Neural cell (in vitro differentiated cells): ENCODE results near the gene PBX3. TPM values are rescaled to one million over a fixed set of nuclear protein-coding genes. Genes with fewer than 3 reads are reported as not detected.

Experiments used
- H2AFZ ChIP-seq: fragments of 200-600, 300-800 bp; sonication (generic), shearing (Covaris generic); 2 replicates; pipeline ENCODE4 v1.6.0; 2014; ENCODE audit warnings: low read depth, mild to moderate bottlenecking, antibody characterized with exemption, low read length, moderate library complexity
- H3F3A ChIP-seq: fragments of 200-600 bp; shearing (Covaris generic); 2 replicates; pipeline ENCODE4 v1.6.1; 2016; ENCODE audit warnings: mild to moderate bottlenecking, moderate library complexity, mixed read lengths, antibody characterized with exemption, low read length; ENCODE audit not compliant: insufficient read depth, poor library complexity, severe bottlenecking
- H3K27ac ChIP-seq: fragments of 200-600, 300-800 bp; sonication (generic), shearing (Covaris generic); 2 replicates; pipeline ENCODE4 v1.5.1; 2014; ENCODE audit warnings: mild to moderate bottlenecking, low read length, moderate library complexity
- H3K27me3 ChIP-seq: fragments of 300-800, 200-600 bp; sonication (generic), shearing (Covaris generic); 2 replicates; pipeline ENCODE4 v1.6.0; 2014; ENCODE audit warnings: mild to moderate bottlenecking, low read depth, low read length, moderate library complexity; ENCODE audit not compliant: insufficient read depth
- H3K36me3 ChIP-seq: fragments of 300-800, 200-600 bp; sonication (generic), shearing (Covaris generic); 2 replicates; pipeline ENCODE4 v1.5.1; 2014; ENCODE audit warnings: mild to moderate bottlenecking, antibody characterized with exemption, low read length, moderate library complexity; ENCODE audit not compliant: insufficient read depth
- H3K4me2 ChIP-seq: fragments of 300-800, 200-600 bp; sonication (generic), shearing (Covaris generic); 2 replicates; pipeline ENCODE4 v1.6.0; 2014; ENCODE audit warnings: mild to moderate bottlenecking, low read length
- H3K4me3 ChIP-seq: fragments of 300-800, 200-600 bp; sonication (generic), shearing (Covaris generic); 2 replicates; pipeline ENCODE4 v1.5.1; 2014; ENCODE audit warnings: mild to moderate bottlenecking, low read length, moderate library complexity
- H3K79me2 ChIP-seq: fragments of 200-600 bp; shearing (Covaris generic); replicated peaks from 2 replicates; pipeline ENCODE4 v1.6.0; 2014; ENCODE audit warnings: mild to moderate bottlenecking, low read length, moderate library complexity; ENCODE audit not compliant: insufficient read depth
- H3K9ac ChIP-seq: fragments of 300-800, 200-600 bp; sonication (generic), shearing (Covaris generic); 2 replicates; pipeline ENCODE4 v1.6.1; 2016; ENCODE audit warnings: mild to moderate bottlenecking, low read length, mixed read lengths
- H3K9me2 ChIP-seq: fragments of 200-600 bp; shearing (Covaris generic); 2 replicates; pipeline ENCODE4 v1.6.1; 2016; ENCODE audit warnings: mild to moderate bottlenecking, low read length, mixed read lengths; ENCODE audit not compliant: insufficient read depth
- H3K9me3 ChIP-seq: fragments of 200-600, 300-800 bp; sonication (generic), shearing (Covaris generic); 2 replicates; pipeline ENCODE4 v1.6.1; 2016; ENCODE audit warnings: mild to moderate bottlenecking, mixed run types, low read length, moderate library complexity, mixed read lengths
- H4K20me1 ChIP-seq: fragments of 200-600 bp; shearing (Covaris generic); 2 replicates; pipeline ENCODE4 v1.6.1; 2016; ENCODE audit warnings: mild to moderate bottlenecking, mixed run types; ENCODE audit not compliant: insufficient read depth
- EP300 ChIP-seq: fragments of 450-650 bp; conservative IDR thresholded peaks from 2 replicates; pipeline ENCODE4 v1.6.1; 2014; ENCODE audit warnings: antibody characterized with exemption, mild to moderate bottlenecking, moderate library complexity; ENCODE audit not compliant: poor library complexity, severe bottlenecking
- EZH2 ChIP-seq: fragments of 200-600, 300-800 bp; shearing (Covaris generic), sonication (generic); IDR thresholded peaks from 2 replicates; pipeline ENCODE4 v1.6.1; 2014; ENCODE audit warnings: antibody characterized with exemption, low read length, borderline replicate concordance, mild to moderate bottlenecking; ENCODE audit not compliant: insufficient read depth, poor library complexity, severe bottlenecking
- MXI1 ChIP-seq: fragments of 450-650 bp; conservative IDR thresholded peaks from 2 replicates; pipeline ENCODE4 v1.6.1; 2014; ENCODE audit warnings: antibody characterized with exemption, mild to moderate bottlenecking; ENCODE audit not compliant: poor library complexity, severe bottlenecking
- POLR2AphosphoS5 ChIP-seq: IDR thresholded peaks from 2 replicates; pipeline ENCODE4 v1.6.1; 2012
- RAD21 ChIP-seq: fragments of 450-650 bp; conservative IDR thresholded peaks from 2 replicates; pipeline ENCODE4 v1.6.1; 2014; ENCODE audit warnings: antibody characterized with exemption, mild to moderate bottlenecking, moderate library complexity
- SMC3 ChIP-seq: fragments of 450-650 bp; conservative IDR thresholded peaks from 2 replicates; pipeline ENCODE4 v1.6.1; 2014; ENCODE audit warnings: antibody characterized with exemption, mild to moderate bottlenecking, moderate library complexity; ENCODE audit not compliant: poor library complexity
- TAF1 ChIP-seq: IDR thresholded peaks from 2 replicates; pipeline ENCODE4 v1.6.1; 2012; ENCODE audit warnings: low read depth
- polyA plus RNA-seq: library from polyadenylated mRNA; depleted of rRNA; stranded (reverse); fragments of >200 nt; gene quantifications from 2 replicates; pipeline ENCODE4 v1.2.3, GENCODE V29; 2014
- TF ChIP-seq, protein P1 (sequence below): fragments of 450-650 bp; IDR thresholded peaks from 2 replicates; pipeline ENCODE4 v1.5.1; 2014; ENCODE audit warnings: antibody characterized with exemption, mild to moderate bottlenecking, moderate library complexity; ENCODE audit not compliant: poor library complexity, severe bottlenecking
- TF ChIP-seq, protein P2 (sequence below): IDR thresholded peaks from 2 replicates; pipeline ENCODE4 v1.6.1; 2012; ENCODE audit warnings: borderline replicate concordance

The PBX3 gene
- polyA plus RNA-seq, 1 donor from 2014 or later: 398 TPM

DNA sequence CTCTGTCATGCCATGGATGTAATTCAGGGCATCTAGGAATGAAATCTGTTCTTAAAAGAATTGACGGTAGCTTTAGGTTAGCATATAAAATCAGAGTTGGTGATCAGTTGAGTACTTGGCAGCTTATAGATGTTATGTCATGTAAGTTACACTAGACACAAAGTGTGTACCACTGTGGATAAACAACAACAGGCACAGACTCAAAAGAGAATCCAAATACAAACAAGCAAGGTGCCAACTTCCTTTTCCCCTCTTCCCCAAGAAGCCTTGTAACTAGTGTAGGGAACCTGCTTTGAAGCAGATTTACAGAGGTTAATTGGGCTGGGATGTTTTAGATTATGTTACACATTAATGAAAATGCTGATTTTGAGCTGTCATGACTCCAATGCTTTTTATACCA, 167.2 kb downstream of the PBX3 start:
- Histone ChIP-seq H3K36me3 (peaks cover 3% of the 10 kb centered on the region), H3K9me3 (no peaks in the 10 kb centered on the region), H3F3A (peaks cover 2% of the 10 kb centered on the region), H3K4me2 (no peak overlapping the region), H3K27me3 (no peaks in the 10 kb centered on the region), H3K9ac (no peak overlapping the region), H2AFZ (no peak overlapping the region), H3K9me2 (no peaks in the 10 kb centered on the region), H4K20me1 (no peaks in the 10 kb centered on the region), H3K27ac (peak overlapping the region; percentile 96), H3K79me2 (peaks cover 50% of the 10 kb centered on the region), H3K4me3 (no peak overlapping the region)
- TF ChIP-seq, protein P1, sequence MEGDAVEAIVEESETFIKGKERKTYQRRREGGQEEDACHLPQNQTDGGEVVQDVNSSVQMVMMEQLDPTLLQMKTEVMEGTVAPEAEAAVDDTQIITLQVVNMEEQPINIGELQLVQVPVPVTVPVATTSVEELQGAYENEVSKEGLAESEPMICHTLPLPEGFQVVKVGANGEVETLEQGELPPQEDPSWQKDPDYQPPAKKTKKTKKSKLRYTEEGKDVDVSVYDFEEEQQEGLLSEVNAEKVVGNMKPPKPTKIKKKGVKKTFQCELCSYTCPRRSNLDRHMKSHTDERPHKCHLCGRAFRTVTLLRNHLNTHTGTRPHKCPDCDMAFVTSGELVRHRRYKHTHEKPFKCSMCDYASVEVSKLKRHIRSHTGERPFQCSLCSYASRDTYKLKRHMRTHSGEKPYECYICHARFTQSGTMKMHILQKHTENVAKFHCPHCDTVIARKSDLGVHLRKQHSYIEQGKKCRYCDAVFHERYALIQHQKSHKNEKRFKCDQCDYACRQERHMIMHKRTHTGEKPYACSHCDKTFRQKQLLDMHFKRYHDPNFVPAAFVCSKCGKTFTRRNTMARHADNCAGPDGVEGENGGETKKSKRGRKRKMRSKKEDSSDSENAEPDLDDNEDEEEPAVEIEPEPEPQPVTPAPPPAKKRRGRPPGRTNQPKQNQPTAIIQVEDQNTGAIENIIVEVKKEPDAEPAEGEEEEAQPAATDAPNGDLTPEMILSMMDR: no peak
- TF ChIP-seq RAD21: no peak
- no peak for TF ChIP-seq MXI1
- TF ChIP-seq TAF1: no peak

DNA sequence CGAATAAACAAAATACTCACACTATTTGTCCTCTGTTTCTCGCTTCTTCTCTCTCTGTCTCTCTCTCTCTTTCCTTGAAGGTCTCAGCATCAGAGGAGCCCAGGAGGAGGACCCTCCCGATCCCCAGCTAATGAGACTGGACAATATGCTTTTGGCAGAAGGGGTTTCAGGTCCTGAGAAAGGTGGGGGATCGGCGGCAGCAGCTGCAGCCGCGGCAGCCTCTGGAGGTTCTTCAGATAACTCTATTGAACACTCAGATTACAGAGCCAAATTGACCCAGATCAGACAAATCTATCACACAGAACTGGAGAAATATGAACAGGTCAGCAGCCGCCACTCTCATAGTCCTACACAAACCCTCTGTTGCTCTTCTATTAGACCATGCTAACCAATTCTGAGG, 168.4 kb downstream of the PBX3 start:
- H3F3A ChIP-seq: peaks cover 2% of the 10 kb centered on the region
- H3K27me3 ChIP-seq: no peaks in the 10 kb centered on the region
- no peaks in the 10 kb centered on the region for H3K9me2 ChIP-seq
- H3K4me2 ChIP-seq: no peak overlapping the region
- H3K27ac ChIP-seq: peak overlapping the region; percentile 10
- no peak overlapping the region for H3K4me3 ChIP-seq
- peaks cover 55% of the 10 kb centered on the region for H3K79me2 ChIP-seq
- H3K9ac ChIP-seq: no peak overlapping the region
- no peaks in the 10 kb centered on the region for H4K20me1 ChIP-seq
- no peaks in the 10 kb centered on the region for H3K9me3 ChIP-seq
- no peak overlapping the region for H2AFZ ChIP-seq
- TF ChIP-seq, protein P1: no peak
- TF ChIP-seq EP300: no peak
- peaks cover 3% of the 10 kb centered on the region for H3K36me3 ChIP-seq

DNA sequence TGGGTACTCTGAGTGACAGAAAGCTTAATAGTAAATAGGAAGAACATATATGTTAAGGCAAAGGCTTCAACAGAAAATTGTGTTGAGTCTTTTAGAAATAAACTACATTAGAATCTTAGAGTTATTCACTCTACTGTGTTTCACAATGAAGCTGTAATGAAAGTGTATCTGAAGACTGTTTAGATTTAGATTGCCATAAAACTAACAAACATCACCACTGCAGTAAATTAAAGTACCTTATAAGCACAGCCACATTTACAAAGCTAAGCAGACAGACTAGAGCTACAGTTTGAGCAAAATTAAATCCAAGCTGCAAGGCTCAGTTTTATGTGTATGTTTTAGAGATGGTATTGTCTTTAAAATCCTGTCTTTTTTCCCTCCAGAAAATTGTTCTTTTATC, 172.4 kb downstream of the PBX3 start:
- no peaks in the 10 kb centered on the region for H3K9me3 ChIP-seq
- H3K4me3 ChIP-seq: no peak overlapping the region
- no peak overlapping the region for H3K9ac ChIP-seq
- peaks cover 3% of the 10 kb centered on the region for H3K36me3 ChIP-seq
- no peak overlapping the region for H3K27ac ChIP-seq
- no peak overlapping the region for H3K4me2 ChIP-seq
- no peaks in the 10 kb centered on the region for H4K20me1 ChIP-seq
- H3K27me3 ChIP-seq: no peaks in the 10 kb centered on the region
- H2AFZ ChIP-seq: no peak overlapping the region
- peaks cover 52% of the 10 kb centered on the region for H3K79me2 ChIP-seq
- no peaks in the 10 kb centered on the region for H3K9me2 ChIP-seq
- H3F3A ChIP-seq: no peaks in the 10 kb centered on the region
- TF ChIP-seq TAF1 (no peak), EP300 (no peak), POLR2AphosphoS5 (no peak), MXI1 (no peak), SMC3 (no peak), RAD21 (no peak), EZH2 (no peak)
- TF ChIP-seq, protein P1: no peak
- TF ChIP-seq, protein P2, sequence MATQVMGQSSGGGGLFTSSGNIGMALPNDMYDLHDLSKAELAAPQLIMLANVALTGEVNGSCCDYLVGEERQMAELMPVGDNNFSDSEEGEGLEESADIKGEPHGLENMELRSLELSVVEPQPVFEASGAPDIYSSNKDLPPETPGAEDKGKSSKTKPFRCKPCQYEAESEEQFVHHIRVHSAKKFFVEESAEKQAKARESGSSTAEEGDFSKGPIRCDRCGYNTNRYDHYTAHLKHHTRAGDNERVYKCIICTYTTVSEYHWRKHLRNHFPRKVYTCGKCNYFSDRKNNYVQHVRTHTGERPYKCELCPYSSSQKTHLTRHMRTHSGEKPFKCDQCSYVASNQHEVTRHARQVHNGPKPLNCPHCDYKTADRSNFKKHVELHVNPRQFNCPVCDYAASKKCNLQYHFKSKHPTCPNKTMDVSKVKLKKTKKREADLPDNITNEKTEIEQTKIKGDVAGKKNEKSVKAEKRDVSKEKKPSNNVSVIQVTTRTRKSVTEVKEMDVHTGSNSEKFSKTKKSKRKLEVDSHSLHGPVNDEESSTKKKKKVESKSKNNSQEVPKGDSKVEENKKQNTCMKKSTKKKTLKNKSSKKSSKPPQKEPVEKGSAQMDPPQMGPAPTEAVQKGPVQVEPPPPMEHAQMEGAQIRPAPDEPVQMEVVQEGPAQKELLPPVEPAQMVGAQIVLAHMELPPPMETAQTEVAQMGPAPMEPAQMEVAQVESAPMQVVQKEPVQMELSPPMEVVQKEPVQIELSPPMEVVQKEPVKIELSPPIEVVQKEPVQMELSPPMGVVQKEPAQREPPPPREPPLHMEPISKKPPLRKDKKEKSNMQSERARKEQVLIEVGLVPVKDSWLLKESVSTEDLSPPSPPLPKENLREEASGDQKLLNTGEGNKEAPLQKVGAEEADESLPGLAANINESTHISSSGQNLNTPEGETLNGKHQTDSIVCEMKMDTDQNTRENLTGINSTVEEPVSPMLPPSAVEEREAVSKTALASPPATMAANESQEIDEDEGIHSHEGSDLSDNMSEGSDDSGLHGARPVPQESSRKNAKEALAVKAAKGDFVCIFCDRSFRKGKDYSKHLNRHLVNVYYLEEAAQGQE: no peak
